Endothelial cell of umbilical vein (primary cell): ENCODE measurements around the gene FAM168B. TPM values are rescaled to one million over a fixed set of nuclear protein-coding genes. Genes with fewer than 3 reads are reported as not detected.
"Not testable (repeated sequence)": the region's sequence is repeated elsewhere in the genome, so short reads cannot be mapped to it uniquely, and the experiment has no call there.

ENCODE experiments used
- BruUV-seq: library from RNA; stranded (reverse); fragments of 400-500 nt; replicated peaks from 2 replicates; lab custom pipeline; 2021; lab: Mats Ljungman, UMichigan
- CTCF ChIA-PET: fragments of 300-600, 350-600 bp; sonication (Branson Sonifier 250); formaldehyde crosslinking; loops from one replicate; lab custom pipeline; 2021; ENCODE audit warnings: antibody characterized with exemption, inconsistent platforms; lab: Charles Lee
- POLR2A ChIA-PET: fragments of 300-600, 350-600 bp; sonication (Branson Sonifier 250); formaldehyde crosslinking; loops from one replicate; lab custom pipeline; 2021; ENCODE audit warnings: antibody characterized with exemption, inconsistent platforms; lab: Charles Lee
- DNase-seq: peaks from one replicate; pipeline ENCODE4 v3.0.0-alpha.2; 2011; ENCODE audit warnings: low read depth, low spot score
- FAIRE-seq: peaks from 2 replicates; lab custom pipeline; 2011; peaks lifted over from hg19 to GRCh38; lab: Jason Lieb, UNC
- H2AFZ ChIP-seq: 2 replicates; pipeline ENCODE4 v1.6.0; 2012; ENCODE audit warnings: low read depth, low read length, control low read depth, inconsistent platforms
- H3K27ac ChIP-seq: 2 replicates; pipeline ENCODE4 v1.5.1; 2011; ENCODE audit warnings: low read depth, mild to moderate bottlenecking, control low read depth, low read length, moderate library complexity; ENCODE audit not compliant: insufficient read depth
- H3K27me3 ChIP-seq, 2 experiments: 2 replicates each; pipeline versions ENCODE4 v1.6.0 to v1.6.1; 2011; ENCODE audit warnings: low read length in 2 of 2, mixed read lengths in 1 of 2; ENCODE audit not compliant: control insufficient read depth in 2 of 2, insufficient read depth in 2 of 2
- H3K36me3 ChIP-seq, 2 experiments: 2 replicates in 1 of 2; 3 replicates in 1 of 2; pipeline ENCODE4 v1.5.1; 2011; ENCODE audit warnings: low read length in 2 of 2, mild to moderate bottlenecking in 1 of 2, moderate library complexity in 1 of 2; ENCODE audit not compliant: control insufficient read depth in 2 of 2, insufficient read depth in 2 of 2; ENCODE audit errors: extremely low read depth in 1 of 2
- H3K4me1 ChIP-seq: 3 replicates; pipeline ENCODE4 v1.5.1; 2011; ENCODE audit warnings: mild to moderate bottlenecking, low read length; ENCODE audit not compliant: control insufficient read depth, insufficient read depth; ENCODE audit errors: extremely low read depth
- H3K4me2 ChIP-seq: 2 replicates; pipeline ENCODE4 v1.6.1; 2011; ENCODE audit warnings: low read length, control low read depth, mixed read lengths; ENCODE audit not compliant: insufficient read depth
- H3K4me3 ChIP-seq, 3 experiments: fragments of 200-600 bp in 1 of 3; sonication (generic), shearing (Covaris generic) in 1 of 3; replicated peaks in 1 of 3; 2 replicates each; pipeline ENCODE4 v1.5.1; 2011 to 2016; ENCODE audit warnings: control low read depth in 3 of 3, low read length in 3 of 3, mild to moderate bottlenecking in 2 of 3, inconsistent platforms in 1 of 3, low read depth in 1 of 3, moderate library complexity in 1 of 3; ENCODE audit not compliant: insufficient read depth in 1 of 3
- H3K79me2 ChIP-seq: 2 replicates; pipeline ENCODE4 v1.6.0; 2012; ENCODE audit warnings: low read length, inconsistent platforms; ENCODE audit not compliant: control insufficient read depth, insufficient read depth
- H3K9ac ChIP-seq: replicated peaks from 2 replicates; pipeline ENCODE3; 2011; ENCODE audit warnings: low read length, control low read depth; ENCODE audit not compliant: insufficient read depth; ENCODE audit errors: extremely low read depth
- H3K9me1 ChIP-seq: replicated peaks from 3 replicates; pipeline ENCODE4 v1.6.0; 2011; ENCODE audit warnings: mild to moderate bottlenecking, low read length; ENCODE audit not compliant: control insufficient read depth, insufficient read depth; ENCODE audit errors: extremely low read depth
- H3K9me3 ChIP-seq: replicated peaks from 2 replicates; pipeline ENCODE4 v1.5.1; 2012; ENCODE audit warnings: low read length, inconsistent platforms; ENCODE audit not compliant: control insufficient read depth, insufficient read depth
- H4K20me1 ChIP-seq: replicated peaks from 2 replicates; pipeline ENCODE3; 2011; ENCODE audit warnings: mild to moderate bottlenecking, low read length; ENCODE audit not compliant: control insufficient read depth, insufficient read depth; ENCODE audit errors: extremely low read depth
- EZH2 ChIP-seq: IDR thresholded peaks from 2 replicates; pipeline ENCODE4 v1.6.1; 2012; ENCODE audit warnings: borderline replicate concordance, low read depth, mild to moderate bottlenecking, moderate library complexity, low read length, inconsistent platforms; ENCODE audit not compliant: severe bottlenecking
- FOS ChIP-seq: IDR thresholded peaks from 2 replicates; pipeline ENCODE4 v1.6.1; 2011; ENCODE audit warnings: mild to moderate bottlenecking, low read length, moderate library complexity, borderline replicate concordance; ENCODE audit not compliant: insufficient read depth
- GATA2 ChIP-seq: IDR thresholded peaks from 2 replicates; pipeline ENCODE4 v1.7.0; 2011; ENCODE audit warnings: low read depth, mild to moderate bottlenecking, moderate library complexity, mixed read lengths, low read length; ENCODE audit not compliant: insufficient read length, insufficient read depth
- MYC ChIP-seq: IDR thresholded peaks from one replicate; pipeline ENCODE4 v1.6.1; 2011; ENCODE audit warnings: mild to moderate bottlenecking, low read depth, low read length
- POLR2A ChIP-seq: IDR thresholded peaks from 2 replicates; pipeline ENCODE4 v1.6.1; 2012; ENCODE audit warnings: low read depth, mild to moderate bottlenecking, control low read depth, low read length
- dilution Hi-C: fragments of 300-500 bp; cut with MboI; formaldehyde crosslinking; loops from one replicate; pipeline ENCODE4 v1.15.0; 2019; ENCODE audit warnings: low sequenced_read_pairs; ENCODE audit not compliant: extremely low pct_ligation_motif_present
- intact Hi-C: fragments of 100-400 bp; cut with micrococcal nuclease; formaldehyde crosslinking; loops from one replicate; pipeline ENCODE4 v1.10.0; 2022
- polyA plus RNA-seq, 4 experiments: library from polyadenylated mRNA; depleted of rRNA in 3 of 4; stranded (reverse) in 3 of 4; unstranded in 1 of 4; fragments of >200 nt; gene quantifications; 2 replicates each; pipeline versions ENCODE4 v1.2.1 to v1.2.3, GENCODE V29; 2011 to 2012; ENCODE audit warnings: missing spikeins in 1 of 4
- total RNA-seq: library from RNA; stranded (reverse); gene quantifications from 2 replicates; pipeline ENCODE4 v1.2.3, GENCODE V29; 2021
- TF ChIP-seq, protein P1 (sequence below), 2 donors: IDR thresholded peaks; 1 replicate in 1 of 2; 2 replicates in 1 of 2; pipeline ENCODE4 v1.5.1; 2011; ENCODE audit warnings: low read length in 2 of 2, mild to moderate bottlenecking in 2 of 2, moderate library complexity in 2 of 2, control low read depth in 1 of 2, inconsistent platforms in 1 of 2, low read depth in 1 of 2; ENCODE audit not compliant: insufficient read depth in 1 of 2; ENCODE audit errors: extremely low read depth in 1 of 2
- TF ChIP-seq, protein P2 (sequence below): IDR thresholded peaks from 2 replicates; pipeline ENCODE4 v1.6.1; 2011; ENCODE audit not compliant: insufficient read depth, insufficient read length

The FAM168B gene
- total and polyA plus RNA-seq, 2 donors (not counting 3 experiments of a cell fraction or from before 2014, with no cell fraction given), result 109 to 183 TPM

DNA sequence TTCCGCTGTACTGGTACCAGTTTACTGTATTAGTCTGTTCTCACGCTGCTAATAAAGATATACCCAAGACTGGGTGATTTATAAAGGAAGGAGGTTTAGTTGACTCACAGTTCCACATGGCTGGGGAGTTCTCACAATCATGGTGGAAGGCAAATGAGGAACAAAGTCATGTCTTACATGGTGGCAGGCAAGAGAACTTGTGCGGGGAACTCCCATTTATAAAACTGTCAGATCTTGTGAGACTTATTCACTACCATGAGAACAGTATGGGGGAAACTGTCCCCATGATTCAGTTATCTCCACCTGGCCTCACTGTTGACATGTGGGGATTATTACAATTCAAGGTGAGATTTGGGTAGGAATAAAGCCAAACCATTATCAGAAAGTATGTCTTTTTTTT, 21.7 kb upstream of the FAM168B start:
- intact Hi-C loops, POLR2A ChIA-PET, CTCF ChIA-PET: not testable (repeated sequence)

GRCh38 chr2:131113566-131114227, 20.4 kb upstream of the FAM168B start:
- no TSS peak for BruUV-seq
- Histone ChIP-seq H4K20me1 (peaks cover 7% of the 10 kb centered on the region), H3K36me3 (peaks cover 0 to 3% of the 10 kb centered on the region in 2 experiments), H3K27ac (no peak overlapping the region), H3K9me3 (no peaks in the 10 kb centered on the region), H3K9me1 (no peaks in the 10 kb centered on the region), H3K79me2 (peaks cover 87% of the 10 kb centered on the region), H3K4me2 (no peak overlapping the region), H3K4me1 (peaks cover 2% of the 10 kb centered on the region), H3K9ac (no peak overlapping the region), H3K4me3 (no peak overlapping the region), H3K27me3 (no peaks in the 10 kb centered on the region), H2AFZ (no peak overlapping the region)
- FAIRE-seq (no peak), DNase-seq (no peak)
- ChIA-PET POLR2A (no interaction called here), CTCF (no interaction called here)
- intact Hi-C loops, result no loop called here
- dilution Hi-C loops, result no loop called here
- TF ChIP-seq POLR2A (no peak), GATA2 (no peak), FOS (no peak), EZH2 (no peak), MYC (no peak)
- TF ChIP-seq, protein P1, sequence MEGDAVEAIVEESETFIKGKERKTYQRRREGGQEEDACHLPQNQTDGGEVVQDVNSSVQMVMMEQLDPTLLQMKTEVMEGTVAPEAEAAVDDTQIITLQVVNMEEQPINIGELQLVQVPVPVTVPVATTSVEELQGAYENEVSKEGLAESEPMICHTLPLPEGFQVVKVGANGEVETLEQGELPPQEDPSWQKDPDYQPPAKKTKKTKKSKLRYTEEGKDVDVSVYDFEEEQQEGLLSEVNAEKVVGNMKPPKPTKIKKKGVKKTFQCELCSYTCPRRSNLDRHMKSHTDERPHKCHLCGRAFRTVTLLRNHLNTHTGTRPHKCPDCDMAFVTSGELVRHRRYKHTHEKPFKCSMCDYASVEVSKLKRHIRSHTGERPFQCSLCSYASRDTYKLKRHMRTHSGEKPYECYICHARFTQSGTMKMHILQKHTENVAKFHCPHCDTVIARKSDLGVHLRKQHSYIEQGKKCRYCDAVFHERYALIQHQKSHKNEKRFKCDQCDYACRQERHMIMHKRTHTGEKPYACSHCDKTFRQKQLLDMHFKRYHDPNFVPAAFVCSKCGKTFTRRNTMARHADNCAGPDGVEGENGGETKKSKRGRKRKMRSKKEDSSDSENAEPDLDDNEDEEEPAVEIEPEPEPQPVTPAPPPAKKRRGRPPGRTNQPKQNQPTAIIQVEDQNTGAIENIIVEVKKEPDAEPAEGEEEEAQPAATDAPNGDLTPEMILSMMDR (IDR thresholded peaks at IDR 0.05; ENCODE audit: extremely low read depth in 1 of 2, insufficient read depth in 1 of 2, low read depth in 1 of 2, low read length in 2 of 2), result no peak
- TF ChIP-seq, protein P2, sequence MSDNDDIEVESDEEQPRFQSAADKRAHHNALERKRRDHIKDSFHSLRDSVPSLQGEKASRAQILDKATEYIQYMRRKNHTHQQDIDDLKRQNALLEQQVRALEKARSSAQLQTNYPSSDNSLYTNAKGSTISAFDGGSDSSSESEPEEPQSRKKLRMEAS, result no peak

More for the DNA sequence above, 21.7 kb upstream of the FAM168B start:
- BruUV-seq, H3K9me3 ChIP-seq, H3K9me1 ChIP-seq, H3K4me2 ChIP-seq, H3K27me3 ChIP-seq, H3K36me3 ChIP-seq, H3K27ac ChIP-seq, H3K4me3 ChIP-seq, H3K4me1 ChIP-seq, FAIRE-seq, DNase-seq, H4K20me1 ChIP-seq, dilution Hi-C loops, H3K9ac ChIP-seq, H2AFZ ChIP-seq: not testable (repeated sequence)
- peaks cover 86% of the 10 kb centered on the region for H3K79me2 ChIP-seq
